ENCODE data around the gene SCAF4. TPM values are rescaled to one million over a fixed set of nuclear protein-coding genes. Genes with fewer than 3 reads are reported as not detected.

The SCAF4 gene
- total RNA-seq, 1 donor from 2014 or later, result 15.3 TPM

- DNase-seq, result no peak
- Histone ChIP-seq H3K27ac (replicated peaks) (peak overlapping the region; percentile 24), H3K4me3 (no peak overlapping the region), H3K36me3 (peaks cover 91% of the 10 kb centered on the region), H3K4me1 (peaks cover 10% of the 10 kb centered on the region), H3K27me3 (ENCODE audit: low read depth) (no peaks in the 10 kb centered on the region), H3K9me3 (replicated peaks) (no peaks in the 10 kb centered on the region)
- TF ChIP-seq, protein P1, sequence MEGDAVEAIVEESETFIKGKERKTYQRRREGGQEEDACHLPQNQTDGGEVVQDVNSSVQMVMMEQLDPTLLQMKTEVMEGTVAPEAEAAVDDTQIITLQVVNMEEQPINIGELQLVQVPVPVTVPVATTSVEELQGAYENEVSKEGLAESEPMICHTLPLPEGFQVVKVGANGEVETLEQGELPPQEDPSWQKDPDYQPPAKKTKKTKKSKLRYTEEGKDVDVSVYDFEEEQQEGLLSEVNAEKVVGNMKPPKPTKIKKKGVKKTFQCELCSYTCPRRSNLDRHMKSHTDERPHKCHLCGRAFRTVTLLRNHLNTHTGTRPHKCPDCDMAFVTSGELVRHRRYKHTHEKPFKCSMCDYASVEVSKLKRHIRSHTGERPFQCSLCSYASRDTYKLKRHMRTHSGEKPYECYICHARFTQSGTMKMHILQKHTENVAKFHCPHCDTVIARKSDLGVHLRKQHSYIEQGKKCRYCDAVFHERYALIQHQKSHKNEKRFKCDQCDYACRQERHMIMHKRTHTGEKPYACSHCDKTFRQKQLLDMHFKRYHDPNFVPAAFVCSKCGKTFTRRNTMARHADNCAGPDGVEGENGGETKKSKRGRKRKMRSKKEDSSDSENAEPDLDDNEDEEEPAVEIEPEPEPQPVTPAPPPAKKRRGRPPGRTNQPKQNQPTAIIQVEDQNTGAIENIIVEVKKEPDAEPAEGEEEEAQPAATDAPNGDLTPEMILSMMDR (IDR thresholded peaks at IDR 0.05; ENCODE audit: borderline replicate concordance), result no peak
- intact Hi-C loops (cut with micrococcal nuclease), result no loop called here
Observed at GRCh38 chr21:31686272-31686915, 45.5 kb downstream of the SCAF4 start.

GRCh38 chr21:31684918-31685317, 47.0 kb downstream of the SCAF4 start:
- intact Hi-C loops (cut with micrococcal nuclease), result no loop called here

GRCh38 chr21:31683029-31683428, 48.9 kb downstream of the SCAF4 start:
- Histone ChIP-seq H3K4me3 (no peak overlapping the region), H3K9me3 (replicated peaks) (no peaks in the 10 kb centered on the region), H3K36me3 (peaks cover 72% of the 10 kb centered on the region), H3K4me1 (peaks cover 10% of the 10 kb centered on the region), H3K27me3 (ENCODE audit: low read depth) (no peaks in the 10 kb centered on the region), H3K27ac (replicated peaks) (no peak overlapping the region)
- no peak for DNase-seq
- TF ChIP-seq, protein P1 (IDR thresholded peaks at IDR 0.05; ENCODE audit: borderline replicate concordance), result no peak
- intact Hi-C loops (cut with micrococcal nuclease), result no loop called here

More at GRCh38 chr21:31684918-31685317, 47.0 kb downstream of the SCAF4 start:
- TF ChIP-seq, protein P1 (IDR thresholded peaks at IDR 0.05; ENCODE audit: borderline replicate concordance), result no peak
- Histone ChIP-seq H3K9me3 (replicated peaks) (no peaks in the 10 kb centered on the region), H3K27ac (replicated peaks) (no peak overlapping the region), H3K27me3 (ENCODE audit: low read depth) (no peaks in the 10 kb centered on the region), H3K36me3 (peaks cover 76% of the 10 kb centered on the region), H3K4me1 (peaks cover 10% of the 10 kb centered on the region), H3K4me3 (no peak overlapping the region)
- DNase-seq, result no peak

- intact Hi-C loops (cut with micrococcal nuclease), result no loop called here
- Histone ChIP-seq H3K4me3 (no peak overlapping the region), H3K9me3 (replicated peaks) (no peaks in the 10 kb centered on the region), H3K27ac (replicated peaks) (no peak overlapping the region), H3K27me3 (ENCODE audit: low read depth) (no peaks in the 10 kb centered on the region), H3K4me1 (peaks cover 7% of the 10 kb centered on the region), H3K36me3 (peaks cover 70% of the 10 kb centered on the region)
- TF ChIP-seq, protein P1 (IDR thresholded peaks at IDR 0.05; ENCODE audit: borderline replicate concordance), result no peak
- DNase-seq, result no peak
Observed at GRCh38 chr21:31682620-31683019, 49.3 kb downstream of the SCAF4 start.

DNA sequence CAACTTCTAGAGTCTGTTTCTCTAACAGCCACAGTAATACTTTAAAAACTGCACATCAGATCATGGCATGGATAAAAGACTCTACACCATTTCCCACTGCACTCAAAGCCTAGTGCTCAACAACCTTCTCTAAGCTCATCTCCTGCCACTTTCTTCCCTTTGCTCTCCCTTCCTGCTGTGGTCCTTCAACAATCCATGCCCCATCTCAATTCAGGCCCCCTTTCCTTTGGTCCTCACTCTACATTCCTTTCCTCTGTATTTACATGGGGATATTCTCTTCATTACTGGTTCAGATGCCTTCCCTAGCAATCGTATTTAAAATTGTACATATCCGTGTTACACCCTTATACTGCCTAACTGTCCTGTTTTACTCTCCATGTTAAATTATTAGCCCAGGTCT, 53.4 kb downstream of the SCAF4 start:
- Histone ChIP-seq H3K27ac (replicated peaks) (no peak overlapping the region), H3K4me1 (no peaks in the 10 kb centered on the region), H3K9me3 (replicated peaks) (no peaks in the 10 kb centered on the region), H3K36me3 (peaks cover 34% of the 10 kb centered on the region), H3K27me3 (ENCODE audit: low read depth) (no peaks in the 10 kb centered on the region), H3K4me3 (no peak overlapping the region)
- TF ChIP-seq, protein P1 (IDR thresholded peaks at IDR 0.05; ENCODE audit: borderline replicate concordance), result no peak
- intact Hi-C loops (cut with micrococcal nuclease), result no loop called here
- DNase-seq, result no peak
